ENCODE measurements around the gene SNAPC1. TPM values are rescaled to one million over a fixed set of nuclear protein-coding genes. Genes with fewer than 3 reads are reported as not detected.
"Not testable (repeated sequence)": the region's sequence is repeated elsewhere in the genome, so short reads cannot be mapped to it uniquely, and the experiment has no call there.

The SNAPC1 gene
- total RNA-seq, 3 donors from 2014 or later = 2.0 to 4.8 (median 2.5) TPM

- Histone ChIP-seq H3K4me3 (no peak overlapping the region), H3K9me3 (no peaks in the 10 kb centered on the region), H3K36me3 (ENCODE audit: low read depth) (no peaks in the 10 kb centered on the region), H3K4me1 (ENCODE audit: low read depth) (peaks cover 3% of the 10 kb centered on the region)
- ATAC-seq = no peak
- DNase-seq = no peak
- TF ChIP-seq CTCF (IDR thresholded peaks at IDR 0.05) = no peak
- intact Hi-C loops (cut with DNase I, micrococcal nuclease) = no loop called here
Observed at GRCh38 chr14:61744238-61744637, 18.0 kb upstream of the SNAPC1 start.

- ATAC-seq; H3K36me3 ChIP-seq (ENCODE audit: low read depth); DNase-seq; H3K4me3 ChIP-seq; intact Hi-C loops (cut with DNase I, micrococcal nuclease); H3K9me3 ChIP-seq; H3K4me1 ChIP-seq (ENCODE audit: low read depth): not testable (repeated sequence)
Observed at GRCh38 chr14:61746346-61746745, 15.9 kb upstream of the SNAPC1 start.

- intact Hi-C loops (cut with DNase I, micrococcal nuclease) = no loop called here
- ATAC-seq (no peak), DNase-seq (no peak)
- no peaks in the 10 kb centered on the region for H3K36me3 ChIP-seq (ENCODE audit: low read depth)
- peaks cover 9% of the 10 kb centered on the region for H3K4me1 ChIP-seq (ENCODE audit: low read depth)
- no peak for TF ChIP-seq CTCF (IDR thresholded peaks at IDR 0.05)
- H3K9me3 ChIP-seq = no peaks in the 10 kb centered on the region
- no peak overlapping the region for H3K4me3 ChIP-seq
Observed at GRCh38 chr14:61746881-61747280, 15.3 kb upstream of the SNAPC1 start.

GRCh38 chr14:61747342-61747741 lies 14.9 kb upstream of the SNAPC1 start:
- DNase-seq (no peak), ATAC-seq (no peak)
- intact Hi-C loops (cut with DNase I, micrococcal nuclease) = no loop called here
- Histone ChIP-seq H3K4me1 (ENCODE audit: low read depth) (peaks cover 9% of the 10 kb centered on the region), H3K36me3 (ENCODE audit: low read depth) (no peaks in the 10 kb centered on the region), H3K9me3 (no peaks in the 10 kb centered on the region), H3K4me3 (no peak overlapping the region)
- no peak for TF ChIP-seq CTCF (IDR thresholded peaks at IDR 0.05)

- TF ChIP-seq CTCF (IDR thresholded peaks at IDR 0.05) = no peak
- Histone ChIP-seq H3K36me3 (ENCODE audit: low read depth) (no peaks in the 10 kb centered on the region), H3K4me1 (ENCODE audit: low read depth) (peaks cover 9% of the 10 kb centered on the region), H3K9me3 (no peaks in the 10 kb centered on the region), H3K4me3 (no peak overlapping the region)
- no peak for ATAC-seq
- no peak for DNase-seq
- intact Hi-C loops (cut with DNase I, micrococcal nuclease) = no loop called here
Observed at GRCh38 chr14:61749264-61749663, 13.0 kb upstream of the SNAPC1 start.

- ATAC-seq (peak; percentile 83), DNase-seq (peak in 1 of 3 donors; percentile 69)
- no peak for TF ChIP-seq CTCF (IDR thresholded peaks at IDR 0.05)
- Histone ChIP-seq H3K4me1 (ENCODE audit: low read depth) (peaks cover 9% of the 10 kb centered on the region), H3K36me3 (ENCODE audit: low read depth) (no peaks in the 10 kb centered on the region), H3K9me3 (no peaks in the 10 kb centered on the region), H3K4me3 (no peak overlapping the region)
- intact Hi-C loops (cut with DNase I, micrococcal nuclease) = no loop called here
Observed at GRCh38 chr14:61749867-61750266, 12.4 kb upstream of the SNAPC1 start.
